Hepatocyte (in vitro differentiated cells): Measurements from ENCODE around the gene FALEC. TPM values are rescaled to one million over a fixed set of nuclear protein-coding genes. Genes with fewer than 3 reads are reported as not detected.

Experiments used
- DNase-seq: peaks from one replicate; pipeline ENCODE4 v3.0.0-alpha.2; 2016; ENCODE audit warnings: low spot score
- H2AFZ ChIP-seq: fragments of 200-600 bp; sonication (generic); 2 replicates; pipeline ENCODE4 v1.6.0; 2016; ENCODE audit warnings: antibody characterized with exemption, mild to moderate bottlenecking
- H3K27ac ChIP-seq: fragments of 200-600 bp; sonication (generic); 2 replicates; pipeline ENCODE4 v1.5.1; 2016; ENCODE audit warnings: mild to moderate bottlenecking
- H3K27me3 ChIP-seq: fragments of 200-600 bp; sonication (generic); 2 replicates; pipeline ENCODE4 v1.6.1; 2016
- H3K36me3 ChIP-seq: fragments of 200-600 bp; sonication (generic); replicated peaks from 2 replicates; pipeline ENCODE4 v1.5.1; 2016; ENCODE audit warnings: low read depth; ENCODE audit not compliant: insufficient read depth
- H3K4me1 ChIP-seq: fragments of 200-600 bp; sonication (generic); 2 replicates; pipeline ENCODE4 v1.5.1; 2016; ENCODE audit warnings: mild to moderate bottlenecking, moderate library complexity; ENCODE audit not compliant: insufficient read depth
- H3K4me2 ChIP-seq: fragments of 200-600 bp; sonication (generic); 2 replicates; pipeline ENCODE4 v1.6.0; 2016
- H3K4me3 ChIP-seq: fragments of 200-600 bp; sonication (generic); 2 replicates; pipeline ENCODE4 v1.5.1; 2016; ENCODE audit warnings: mild to moderate bottlenecking
- H3K79me2 ChIP-seq: fragments of 200-600 bp; sonication (generic); 2 replicates; pipeline ENCODE4 v1.6.0; 2017; ENCODE audit warnings: mild to moderate bottlenecking
- H3K9me2 ChIP-seq: fragments of 200-600 bp; sonication (generic); replicated peaks from 2 replicates; pipeline ENCODE4 v1.6.0; 2017; ENCODE audit warnings: mild to moderate bottlenecking; ENCODE audit not compliant: insufficient read depth
- H3K9me3 ChIP-seq: fragments of 200-600 bp; sonication (generic); 2 replicates; pipeline ENCODE4 v1.5.1; 2016; ENCODE audit warnings: low read depth, mild to moderate bottlenecking
- H4K20me1 ChIP-seq: fragments of 200-600 bp; sonication (generic); 2 replicates; pipeline ENCODE4 v1.6.0; 2016; ENCODE audit warnings: mild to moderate bottlenecking; ENCODE audit not compliant: insufficient read depth, poor library complexity, severe bottlenecking
- EZH2 ChIP-seq: fragments of 200-600 bp; sonication (generic); IDR thresholded peaks from 2 replicates; pipeline ENCODE4 v1.6.1; 2016; ENCODE audit warnings: antibody characterized with exemption, mild to moderate bottlenecking, borderline replicate concordance
- EZH2phosphoT487 ChIP-seq: fragments of 200-600 bp; sonication (generic); IDR thresholded peaks from one replicate; pipeline ENCODE4 v1.6.1; 2018; ENCODE audit warnings: antibody characterized with exemption, mild to moderate bottlenecking, low read depth, moderate library complexity; ENCODE audit not compliant: unreplicated experiment, severe bottlenecking
- WGBS: methylation state at CpG from one replicate; pipeline ENCODE4 v1.1.6; 2016; ENCODE audit warnings: low lambda C conversion rate; ENCODE audit errors: missing lambda C conversion rate; 5-methylcytosine and 5-hydroxymethylcytosine counted together
- polyA plus RNA-seq: library from polyadenylated mRNA; unstranded; fragments of >200 nt; fragmentation: Nextera tagmentation; extraction: Ambion mirVana; gene quantifications from 2 replicates; pipeline ENCODE4 v1.2.1, GENCODE V29; 2016
- total RNA-seq: library from RNA; depleted of rRNA; stranded (reverse); fragments of >200 nt; gene quantifications from 2 replicates; pipeline ENCODE4 v1.2.3, GENCODE V29; 2014
- TF ChIP-seq, protein P1 (sequence below): fragments of 200-600 bp; sonication (generic); IDR thresholded peaks from 2 replicates; pipeline ENCODE4 v1.5.1; 2016; ENCODE audit warnings: antibody characterized with exemption, mild to moderate bottlenecking; ENCODE audit not compliant: poor library complexity

FALEC gene
- total and polyA plus RNA-seq, 2 experiments from 2014 or later = 0.39 TPM; not detected in 1

- 83% methylated on average over 26 of the region's 26 CpGs for WGBS
- Histone ChIP-seq H3K27me3 (no peaks in the 10 kb centered on the region), H3K4me3 (no peak overlapping the region), H3K27ac (no peak overlapping the region), H2AFZ (no peak overlapping the region), H3K9me2 (no peaks in the 10 kb centered on the region), H3K79me2 (peaks cover 22% of the 10 kb centered on the region), H3K9me3 (no peaks in the 10 kb centered on the region), H3K4me1 (peaks cover 22% of the 10 kb centered on the region), H3K36me3 (no peaks in the 10 kb centered on the region), H3K4me2 (no peak overlapping the region), H4K20me1 (no peaks in the 10 kb centered on the region)
- TF ChIP-seq EZH2 (no peak), EZH2phosphoT487 (no peak)
- TF ChIP-seq, protein P1, sequence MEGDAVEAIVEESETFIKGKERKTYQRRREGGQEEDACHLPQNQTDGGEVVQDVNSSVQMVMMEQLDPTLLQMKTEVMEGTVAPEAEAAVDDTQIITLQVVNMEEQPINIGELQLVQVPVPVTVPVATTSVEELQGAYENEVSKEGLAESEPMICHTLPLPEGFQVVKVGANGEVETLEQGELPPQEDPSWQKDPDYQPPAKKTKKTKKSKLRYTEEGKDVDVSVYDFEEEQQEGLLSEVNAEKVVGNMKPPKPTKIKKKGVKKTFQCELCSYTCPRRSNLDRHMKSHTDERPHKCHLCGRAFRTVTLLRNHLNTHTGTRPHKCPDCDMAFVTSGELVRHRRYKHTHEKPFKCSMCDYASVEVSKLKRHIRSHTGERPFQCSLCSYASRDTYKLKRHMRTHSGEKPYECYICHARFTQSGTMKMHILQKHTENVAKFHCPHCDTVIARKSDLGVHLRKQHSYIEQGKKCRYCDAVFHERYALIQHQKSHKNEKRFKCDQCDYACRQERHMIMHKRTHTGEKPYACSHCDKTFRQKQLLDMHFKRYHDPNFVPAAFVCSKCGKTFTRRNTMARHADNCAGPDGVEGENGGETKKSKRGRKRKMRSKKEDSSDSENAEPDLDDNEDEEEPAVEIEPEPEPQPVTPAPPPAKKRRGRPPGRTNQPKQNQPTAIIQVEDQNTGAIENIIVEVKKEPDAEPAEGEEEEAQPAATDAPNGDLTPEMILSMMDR = no peak
- no peak for DNase-seq
These were observed 40.7 kb downstream of the FALEC start for GRCh38 chr1:150555971-150556865.

- 97% methylated on average over 18 of the region's 26 CpGs for WGBS
These were observed 41.6 kb downstream of the FALEC start for GRCh38 chr1:150557065-150557600.

GRCh38 chr1:150557813-150558212 lies 42.3 kb downstream of the FALEC start:
- H3K27ac ChIP-seq = no peak overlapping the region
- no peak overlapping the region for H2AFZ ChIP-seq
- H3K4me2 ChIP-seq = no peak overlapping the region
- no peak for DNase-seq
- peaks cover 20% of the 10 kb centered on the region for H3K4me1 ChIP-seq
- no peaks in the 10 kb centered on the region for H3K27me3 ChIP-seq
- 94% methylated on average over 15 of the region's 15 CpGs for WGBS
- no peaks in the 10 kb centered on the region for H3K36me3 ChIP-seq
- H3K79me2 ChIP-seq = peaks cover 27% of the 10 kb centered on the region
- H4K20me1 ChIP-seq = no peaks in the 10 kb centered on the region
- no peaks in the 10 kb centered on the region for H3K9me3 ChIP-seq
- H3K9me2 ChIP-seq = no peaks in the 10 kb centered on the region
- H3K4me3 ChIP-seq = no peak overlapping the region
- TF ChIP-seq EZH2phosphoT487 (no peak), EZH2 (no peak)
- TF ChIP-seq, protein P1 = no peak

More at GRCh38 chr1:150557065-150557600, 41.6 kb downstream of the FALEC start:
- Histone ChIP-seq H3K4me1 (peaks cover 17% of the 10 kb centered on the region), H3K4me3 (no peak overlapping the region), H2AFZ (no peak overlapping the region), H3K27me3 (no peaks in the 10 kb centered on the region), H3K9me3 (no peaks in the 10 kb centered on the region), H3K36me3 (no peaks in the 10 kb centered on the region), H3K9me2 (no peaks in the 10 kb centered on the region), H3K79me2 (peaks cover 22% of the 10 kb centered on the region), H4K20me1 (no peaks in the 10 kb centered on the region), H3K27ac (no peak overlapping the region), H3K4me2 (no peak overlapping the region)
- TF ChIP-seq, protein P1 = no peak
- no peak for TF ChIP-seq EZH2phosphoT487
- TF ChIP-seq EZH2 = no peak
- no peak for DNase-seq
